ENCODE data around the gene KIAA1217.

- TF ChIP-seq SIN3A (IDR thresholded peaks at IDR 0.05; ENCODE audit: low read depth) = no peak
- no peak for TF ChIP-seq ATF3 (IDR thresholded peaks at IDR 0.05)
- no peak for TF ChIP-seq CTCF (IDR thresholded peaks at IDR 0.05 in 2 of 3, conservative IDR thresholded peaks at IDR 0.05 in 1 of 3; ENCODE audit: borderline replicate concordance in 1 of 3, insufficient read depth in 1 of 3, low read depth in 2 of 3, low read length in 2 of 3)
- TF ChIP-seq POLR2A (IDR thresholded peaks at IDR 0.05; ENCODE audit: borderline replicate concordance, extremely low read depth, insufficient read depth, insufficient read length) = no peak
- TF ChIP-seq, protein P1, sequence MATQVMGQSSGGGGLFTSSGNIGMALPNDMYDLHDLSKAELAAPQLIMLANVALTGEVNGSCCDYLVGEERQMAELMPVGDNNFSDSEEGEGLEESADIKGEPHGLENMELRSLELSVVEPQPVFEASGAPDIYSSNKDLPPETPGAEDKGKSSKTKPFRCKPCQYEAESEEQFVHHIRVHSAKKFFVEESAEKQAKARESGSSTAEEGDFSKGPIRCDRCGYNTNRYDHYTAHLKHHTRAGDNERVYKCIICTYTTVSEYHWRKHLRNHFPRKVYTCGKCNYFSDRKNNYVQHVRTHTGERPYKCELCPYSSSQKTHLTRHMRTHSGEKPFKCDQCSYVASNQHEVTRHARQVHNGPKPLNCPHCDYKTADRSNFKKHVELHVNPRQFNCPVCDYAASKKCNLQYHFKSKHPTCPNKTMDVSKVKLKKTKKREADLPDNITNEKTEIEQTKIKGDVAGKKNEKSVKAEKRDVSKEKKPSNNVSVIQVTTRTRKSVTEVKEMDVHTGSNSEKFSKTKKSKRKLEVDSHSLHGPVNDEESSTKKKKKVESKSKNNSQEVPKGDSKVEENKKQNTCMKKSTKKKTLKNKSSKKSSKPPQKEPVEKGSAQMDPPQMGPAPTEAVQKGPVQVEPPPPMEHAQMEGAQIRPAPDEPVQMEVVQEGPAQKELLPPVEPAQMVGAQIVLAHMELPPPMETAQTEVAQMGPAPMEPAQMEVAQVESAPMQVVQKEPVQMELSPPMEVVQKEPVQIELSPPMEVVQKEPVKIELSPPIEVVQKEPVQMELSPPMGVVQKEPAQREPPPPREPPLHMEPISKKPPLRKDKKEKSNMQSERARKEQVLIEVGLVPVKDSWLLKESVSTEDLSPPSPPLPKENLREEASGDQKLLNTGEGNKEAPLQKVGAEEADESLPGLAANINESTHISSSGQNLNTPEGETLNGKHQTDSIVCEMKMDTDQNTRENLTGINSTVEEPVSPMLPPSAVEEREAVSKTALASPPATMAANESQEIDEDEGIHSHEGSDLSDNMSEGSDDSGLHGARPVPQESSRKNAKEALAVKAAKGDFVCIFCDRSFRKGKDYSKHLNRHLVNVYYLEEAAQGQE (IDR thresholded peaks at IDR 0.05; ENCODE audit: low read depth) = no peak
- no peak for TF ChIP-seq SP1 (IDR thresholded peaks at IDR 0.05; ENCODE audit: low read depth)
These were observed 172.5 kb downstream of the KIAA1217 start for GRCh38 chr10:24381235-24382010.
